Cardiac muscle cell (in vitro differentiated cells and primary cell): ENCODE measurements around the gene UNC80. TPM values are rescaled to one million over a fixed set of nuclear protein-coding genes. Genes with fewer than 3 reads are reported as not detected.

ENCODE experiments used
- DNase-seq, 2 donors: peaks; one replicate each; pipeline versions ENCODE4 v3.0.0 to v3.0.0-alpha.2; 2010 to 2017; ENCODE audit warnings: low read depth in 1 of 2, low spot score in 1 of 2
- H3K27ac ChIP-seq: fragments of 200-600 bp; sonication (generic); 2 replicates; pipeline ENCODE4 v1.5.1; 2016
- H3K27me3 ChIP-seq: fragments of 200-600 bp; sonication (generic); 2 replicates; pipeline ENCODE4 v1.6.0; 2016; ENCODE audit warnings: control low read depth
- H3K36me3 ChIP-seq: fragments of 200-600 bp; sonication (generic); 2 replicates; pipeline ENCODE4 v1.5.1; 2016; ENCODE audit warnings: control low read depth
- H3K4me1 ChIP-seq: fragments of 200-600 bp; sonication (generic); 2 replicates; pipeline ENCODE4 v1.8.1; 2017; ENCODE audit warnings: low read depth, mild to moderate bottlenecking, mixed run types
- H3K4me3 ChIP-seq: fragments of 200-600 bp; sonication (generic); 2 replicates; pipeline ENCODE4 v1.5.1; 2016; ENCODE audit warnings: mild to moderate bottlenecking
- H3K9me3 ChIP-seq: fragments of 200-600 bp; sonication (generic); 2 replicates; pipeline ENCODE4 v1.5.1; 2017; ENCODE audit warnings: low read depth, mild to moderate bottlenecking, control low read depth
- CTCF ChIP-seq: IDR thresholded peaks from 2 replicates; pipeline ENCODE4 v1.5.1; 2012; ENCODE audit warnings: low read depth, mild to moderate bottlenecking, low read length
- polyA plus RNA-seq: library from polyadenylated mRNA; unstranded; fragments of >200 nt; fragmentation: Nextera tagmentation; extraction: Ambion mirVana; gene quantifications from 2 replicates; pipeline ENCODE4 v1.2.1, GENCODE V29; 2016
- total RNA-seq: library from RNA; depleted of rRNA; stranded (reverse); fragments of >200 nt; gene quantifications from 2 replicates; pipeline ENCODE4 v1.2.3, GENCODE V29; 2016

UNC80 gene
- total and polyA plus RNA-seq, 2 experiments from 2014 or later: 0.39 to 0.54 TPM

GRCh38 chr2:209946539-209946938, 174.9 kb downstream of the UNC80 start:
- Histone ChIP-seq H3K4me1 (no peaks in the 10 kb centered on the region), H3K4me3 (no peak overlapping the region), H3K36me3 (no peaks in the 10 kb centered on the region), H3K9me3 (no peaks in the 10 kb centered on the region), H3K27me3 (no peaks in the 10 kb centered on the region), H3K27ac (no peak overlapping the region)
- no peak for TF ChIP-seq CTCF
- no peak for DNase-seq

GRCh38 chr2:209956271-209956670, 184.6 kb downstream of the UNC80 start:
- Histone ChIP-seq H3K4me1 (no peaks in the 10 kb centered on the region), H3K27me3 (no peaks in the 10 kb centered on the region), H3K27ac (no peak overlapping the region), H3K4me3 (no peak overlapping the region), H3K36me3 (no peaks in the 10 kb centered on the region), H3K9me3 (no peaks in the 10 kb centered on the region)
- DNase-seq: no peak
- no peak for TF ChIP-seq CTCF

GRCh38 chr2:209958016-209958415, 186.4 kb downstream of the UNC80 start:
- no peak overlapping the region for H3K27ac ChIP-seq
- no peaks in the 10 kb centered on the region for H3K36me3 ChIP-seq
- H3K9me3 ChIP-seq: no peaks in the 10 kb centered on the region
- H3K4me3 ChIP-seq: no peak overlapping the region
- DNase-seq: no peak
- H3K27me3 ChIP-seq: no peaks in the 10 kb centered on the region
- no peaks in the 10 kb centered on the region for H3K4me1 ChIP-seq
- TF ChIP-seq CTCF: no peak

- no peaks in the 10 kb centered on the region for H3K27me3 ChIP-seq
- DNase-seq: no peak
- no peaks in the 10 kb centered on the region for H3K36me3 ChIP-seq
- no peaks in the 10 kb centered on the region for H3K4me1 ChIP-seq
- H3K27ac ChIP-seq: no peak overlapping the region
- no peaks in the 10 kb centered on the region for H3K9me3 ChIP-seq
- no peak overlapping the region for H3K4me3 ChIP-seq
- TF ChIP-seq CTCF: no peak
Measured at GRCh38 chr2:209960045-209960444, 188.4 kb downstream of the UNC80 start.

GRCh38 chr2:209960676-209961630, 189.3 kb downstream of the UNC80 start:
- Histone ChIP-seq H3K4me1 (no peaks in the 10 kb centered on the region), H3K9me3 (no peaks in the 10 kb centered on the region), H3K27me3 (no peaks in the 10 kb centered on the region), H3K27ac (no peak overlapping the region), H3K4me3 (no peak overlapping the region), H3K36me3 (no peaks in the 10 kb centered on the region)
- TF ChIP-seq CTCF: peak; percentile 72
- peak; percentile 67 to 79 for DNase-seq
